Measurements from ENCODE around the gene CHST8. TPM values are rescaled to one million over a fixed set of nuclear protein-coding genes. Genes with fewer than 3 reads are reported as not detected.
A peak's percentile ranks its signal among the peaks of the same experiment; 100 is the strongest.

Gene CHST8
- polyA plus RNA-seq, 3 donors, result not detected

GRCh38 chr19:33647146-33647545, 25.4 kb downstream of the CHST8 start:
- H3K9me3 ChIP-seq (replicated peaks in 1 of 2; ENCODE audit: control insufficient read depth in 1 of 2, insufficient read depth in 1 of 2, low read length in 2 of 2), result no peaks in the 10 kb centered on the region
- Mint-ChIP-seq H3K36me3 (no peaks in the 10 kb centered on the region), H3K4me1 (no peaks in the 10 kb centered on the region), H3K4me3 (no peak overlapping the region), H3K27me3 (ENCODE audit: low read depth in 3 of 3) (peaks cover 4 to 13% (median 7%) of the 10 kb centered on the region in 3 donors), H3K27ac (peak overlapping the region in 1 of 7 donors; percentile 2), H3K9me3 (peaks cover 0 to 2% (median 0%) of the 10 kb centered on the region in 7 donors)
- H2AFZ ChIP-seq (ENCODE audit: insufficient read depth, low read depth, low read length, poor library complexity, severe bottlenecking), result no peak overlapping the region
- no peaks in the 10 kb centered on the region for H3K36me3 ChIP-seq (replicated peaks in 1 of 2; ENCODE audit: control insufficient read depth in 1 of 2, insufficient read depth in 2 of 2, low read length in 2 of 2)
- no peaks in the 10 kb centered on the region for H3K79me2 ChIP-seq (ENCODE audit: insufficient read depth, low read length)
- intact Hi-C loops (cut with micrococcal nuclease), result no loop called here
- peaks cover 0 to 2% of the 10 kb centered on the region in 2 donors for H3K27me3 ChIP-seq (ENCODE audit: control insufficient read depth in 2 of 2, insufficient read depth in 2 of 2, low read length in 2 of 2)
- H4K20me1 ChIP-seq (ENCODE audit: insufficient read depth, low read length), result no peaks in the 10 kb centered on the region
- no peak overlapping the region for H3K4me2 ChIP-seq (replicated peaks; ENCODE audit: extremely low read depth, low read length, poor library complexity, severe bottlenecking)
- no peak for DNase-seq
- H3K4me1 ChIP-seq (ENCODE audit: control insufficient read depth in 1 of 2, insufficient read depth in 2 of 2, low read length in 2 of 2), result no peaks in the 10 kb centered on the region
- TF ChIP-seq, protein P1, sequence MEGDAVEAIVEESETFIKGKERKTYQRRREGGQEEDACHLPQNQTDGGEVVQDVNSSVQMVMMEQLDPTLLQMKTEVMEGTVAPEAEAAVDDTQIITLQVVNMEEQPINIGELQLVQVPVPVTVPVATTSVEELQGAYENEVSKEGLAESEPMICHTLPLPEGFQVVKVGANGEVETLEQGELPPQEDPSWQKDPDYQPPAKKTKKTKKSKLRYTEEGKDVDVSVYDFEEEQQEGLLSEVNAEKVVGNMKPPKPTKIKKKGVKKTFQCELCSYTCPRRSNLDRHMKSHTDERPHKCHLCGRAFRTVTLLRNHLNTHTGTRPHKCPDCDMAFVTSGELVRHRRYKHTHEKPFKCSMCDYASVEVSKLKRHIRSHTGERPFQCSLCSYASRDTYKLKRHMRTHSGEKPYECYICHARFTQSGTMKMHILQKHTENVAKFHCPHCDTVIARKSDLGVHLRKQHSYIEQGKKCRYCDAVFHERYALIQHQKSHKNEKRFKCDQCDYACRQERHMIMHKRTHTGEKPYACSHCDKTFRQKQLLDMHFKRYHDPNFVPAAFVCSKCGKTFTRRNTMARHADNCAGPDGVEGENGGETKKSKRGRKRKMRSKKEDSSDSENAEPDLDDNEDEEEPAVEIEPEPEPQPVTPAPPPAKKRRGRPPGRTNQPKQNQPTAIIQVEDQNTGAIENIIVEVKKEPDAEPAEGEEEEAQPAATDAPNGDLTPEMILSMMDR (IDR thresholded peaks at IDR 0.05), result no peak
- no peak overlapping the region for H3K4me3 ChIP-seq (replicated peaks in 1 of 3; ENCODE audit: low read depth in 2 of 3, low read length in 3 of 3)
- WGBS (ENCODE audit: insufficient coverage), result 86% methylated on average over 5 of the region's 6 CpGs
- H3K9ac ChIP-seq (ENCODE audit: insufficient read depth, low read length, poor library complexity, severe bottlenecking), result no peak overlapping the region
- H3K27ac ChIP-seq (ENCODE audit: low read depth in 1 of 2, low read length in 2 of 2), result no peak overlapping the region

GRCh38 chr19:33649627-33650305, 28.0 kb downstream of the CHST8 start:
- Histone ChIP-seq H3K27ac (ENCODE audit: low read depth in 1 of 2, low read length in 2 of 2) (no peak overlapping the region), H3K9me3 (replicated peaks in 1 of 2; ENCODE audit: control insufficient read depth in 1 of 2, insufficient read depth in 1 of 2, low read length in 2 of 2) (no peaks in the 10 kb centered on the region), H3K27me3 (ENCODE audit: control insufficient read depth in 2 of 2, insufficient read depth in 2 of 2, low read length in 2 of 2) (peaks cover 0 to 2% of the 10 kb centered on the region in 2 donors), H3K79me2 (ENCODE audit: insufficient read depth, low read length) (no peaks in the 10 kb centered on the region), H3K36me3 (replicated peaks in 1 of 2; ENCODE audit: control insufficient read depth in 1 of 2, insufficient read depth in 2 of 2, low read length in 2 of 2) (no peaks in the 10 kb centered on the region), H4K20me1 (ENCODE audit: insufficient read depth, low read length) (no peaks in the 10 kb centered on the region), H3K9ac (ENCODE audit: insufficient read depth, low read length, poor library complexity, severe bottlenecking) (no peak overlapping the region), H2AFZ (ENCODE audit: insufficient read depth, low read depth, low read length, poor library complexity, severe bottlenecking) (no peak overlapping the region), H3K4me3 (replicated peaks in 1 of 3; ENCODE audit: low read depth in 2 of 3, low read length in 3 of 3) (no peak overlapping the region), H3K4me1 (ENCODE audit: control insufficient read depth in 1 of 2, insufficient read depth in 2 of 2, low read length in 2 of 2) (no peaks in the 10 kb centered on the region), H3K4me2 (replicated peaks; ENCODE audit: extremely low read depth, low read length, poor library complexity, severe bottlenecking) (no peak overlapping the region)
- no peak for DNase-seq
- Mint-ChIP-seq H3K9me3 (peaks cover 0 to 3% (median 2%) of the 10 kb centered on the region in 7 donors), H3K4me3 (no peak overlapping the region), H3K27ac (peak overlapping the region in 1 of 7 donors; percentile 1), H3K4me1 (no peaks in the 10 kb centered on the region), H3K27me3 (ENCODE audit: low read depth in 3 of 3) (peaks cover 10 to 14% (median 11%) of the 10 kb centered on the region in 3 donors), H3K36me3 (no peaks in the 10 kb centered on the region)
- TF ChIP-seq, protein P1 (IDR thresholded peaks at IDR 0.05), result no peak
- 50% methylated on average over 3 of the region's 4 CpGs for WGBS (ENCODE audit: insufficient coverage)
- intact Hi-C loops (cut with micrococcal nuclease), result no loop called here

Data from CD14-positive monocyte (primary cell).